HepG2 (cell line): ENCODE results near the gene BABAM2. TPM values are rescaled to one million over a fixed set of nuclear protein-coding genes. Genes with fewer than 3 reads are reported as not detected.
A peak's percentile ranks its signal among the peaks of the same experiment; 100 is the strongest.

ENCODE experiments used
- ARID5B ChIP-seq: IDR thresholded peaks from 2 replicates; pipeline ENCODE4 v1.4.0; 2020; ENCODE audit warnings: mild to moderate bottlenecking, missing genetic modification reagents
- ATM ChIP-seq: fragments of 450-650 bp; IDR thresholded peaks from 2 replicates; pipeline ENCODE4 v1.7.1; 2017; ENCODE audit warnings: mild to moderate bottlenecking, borderline replicate concordance
- CHD4 ChIP-seq: fragments of 200-600 bp; sonication (generic); IDR thresholded peaks from 2 replicates; pipeline ENCODE4 v1.7.0; 2017; ENCODE audit warnings: mild to moderate bottlenecking, low read length, borderline replicate concordance
- NCOA1 ChIP-seq: sonication (generic); formaldehyde crosslinking; IDR thresholded peaks from 2 replicates; pipeline ENCODE4 v1.9.0; 2021; ENCODE audit warnings: missing genetic modification reagents
- NR1H2 ChIP-seq: sonication (generic); formaldehyde crosslinking; IDR thresholded peaks from 2 replicates; pipeline ENCODE4 v1.8.1; 2022; ENCODE audit warnings: low read depth, missing genetic modification reagents, borderline replicate concordance
- NR3C1 ChIP-seq: sonication (generic); formaldehyde crosslinking; IDR thresholded peaks from 2 replicates; pipeline ENCODE4 v1.4.0; 2020; ENCODE audit warnings: missing genetic modification reagents
- PLRG1 ChIP-seq: fragments of 450-650 bp; conservative IDR thresholded peaks from 2 replicates; pipeline ENCODE4 v1.6.1; 2016
- ZBTB8A ChIP-seq: sonication (generic); formaldehyde crosslinking; IDR thresholded peaks from 2 replicates; pipeline ENCODE4 v1.4.0; 2020; ENCODE audit warnings: mild to moderate bottlenecking, low read depth, missing genetic modification reagents, borderline replicate concordance
- ZC3H4 ChIP-seq: sonication (generic); formaldehyde crosslinking; IDR thresholded peaks from 2 replicates; pipeline ENCODE4 v1.4.0; 2020; ENCODE audit warnings: missing genetic modification reagents, borderline replicate concordance
- ZNF326 ChIP-seq: sonication (generic); formaldehyde crosslinking; IDR thresholded peaks from 2 replicates; pipeline ENCODE4 v1.4.0; 2020; ENCODE audit warnings: missing genetic modification reagents, borderline replicate concordance
- ZNF333 ChIP-seq: sonication (generic); formaldehyde crosslinking; IDR thresholded peaks from 2 replicates; pipeline ENCODE4 v1.4.0; 2020; ENCODE audit warnings: mild to moderate bottlenecking, missing genetic modification reagents, borderline replicate concordance
- ZNF33A ChIP-seq: sonication (generic); formaldehyde crosslinking; IDR thresholded peaks from 2 replicates; pipeline ENCODE4 v1.5.1; 2020; ENCODE audit warnings: missing genetic modification reagents, mild to moderate bottlenecking, moderate library complexity, borderline replicate concordance
- ZNF430 ChIP-seq: sonication (generic); formaldehyde crosslinking; IDR thresholded peaks from 2 replicates; pipeline ENCODE4 v1.9.0; 2021; ENCODE audit warnings: mild to moderate bottlenecking, missing genetic modification reagents
- ZNF460 ChIP-seq: sonication (generic); formaldehyde crosslinking; IDR thresholded peaks from 2 replicates; pipeline ENCODE4 v1.5.1; 2020; ENCODE audit warnings: missing genetic modification reagents, mild to moderate bottlenecking, borderline replicate concordance
- ZNF615 ChIP-seq: sonication (generic); formaldehyde crosslinking; IDR thresholded peaks from 2 replicates; pipeline ENCODE4 v1.5.0; 2020; ENCODE audit warnings: mild to moderate bottlenecking, missing genetic modification reagents, borderline replicate concordance
- ZNF768 ChIP-seq: sonication (generic); formaldehyde crosslinking; IDR thresholded peaks from 2 replicates; pipeline ENCODE4 v1.4.0; 2020; ENCODE audit warnings: missing genetic modification reagents
- polyA plus RNA-seq, 8 experiments: library from polyadenylated mRNA; depleted of rRNA in 3 of 8; stranded (reverse) in 7 of 8; unstranded in 1 of 8; fragments of >200 nt; fragmentation: Illumina TruSeq in 4 of 8; extraction: Trizol in 4 of 8; gene quantifications; 2 replicates each; pipeline versions ENCODE4 v1.2.1 to v1.2.3, GENCODE V29; 2011 to 2016; ENCODE audit warnings: low read depth in 4 of 8, missing spikeins in 1 of 8, mixed read lengths in 1 of 8; ENCODE audit not compliant: insufficient read depth in 1 of 8
- total RNA-seq, 5 experiments: library from RNA; depleted of rRNA; stranded (reverse); fragments of >200 nt; fragmentation: Illumina TruSeq; extraction: Trizol; gene quantifications; 2 replicates each; pipeline ENCODE4 v1.2.3, GENCODE V29; 2016; ENCODE audit warnings: low read depth in 1 of 5
- TF ChIP-seq, protein P1 (sequence below): sonication (generic); formaldehyde crosslinking; IDR thresholded peaks from 2 replicates; pipeline ENCODE4 v1.4.0; 2020; ENCODE audit warnings: missing genetic modification reagents, borderline replicate concordance
- TF ChIP-seq, protein P2 (sequence below): sonication (generic); IDR thresholded peaks from 2 replicates; pipeline ENCODE4 v1.6.1; 2016; ENCODE audit warnings: low read depth, borderline replicate concordance
- TF ChIP-seq, protein P3 (sequence below): sonication (generic); formaldehyde crosslinking; IDR thresholded peaks from 2 replicates; pipeline ENCODE4 v1.8.0; 2022; ENCODE audit warnings: missing genetic modification reagents, mild to moderate bottlenecking, inconsistent platforms, borderline replicate concordance
- TF ChIP-seq, protein P4 (sequence below): sonication (generic); formaldehyde crosslinking; IDR thresholded peaks from 2 replicates; pipeline ENCODE4 v1.5.1; 2020; ENCODE audit warnings: mild to moderate bottlenecking, missing genetic modification reagents, borderline replicate concordance

The BABAM2 gene
- total and polyA plus RNA-seq, 2 of the 13 experiments (the other 11 are each of a cell fraction or from before 2014, with no cell fraction given), result 24.9 to 28.0 TPM

- TF ChIP-seq ARID5B (CRISPR knock-in tag) (peak; percentile 75), CHD4 (no peak), PLRG1 (no peak), ZNF615 (no peak), NR1H2 (CRISPR knock-in tag) (no peak; the same call in 1 of the 2 replicates), NR3C1 (CRISPR knock-in tag) (no peak), ZNF430 (CRISPR knock-in tag) (peak; percentile 19; the same call in 1 of the 2 replicates), ZC3H4 (CRISPR knock-in tag) (peak; percentile 77; the same call in 1 of the 2 replicates), ZBTB8A (CRISPR knock-in tag) (no peak; the same call in 1 of the 2 replicates), ZNF460 (CRISPR knock-in tag) (no peak), ZNF33A (CRISPR knock-in tag) (no peak), ZNF333 (CRISPR knock-in tag) (0 out of 2 replicates have a peak, but pooled peaks have one; percentile 44), ZNF326 (CRISPR knock-in tag) (no peak), NCOA1 (CRISPR knock-in tag) (0 out of 2 replicates have a peak, but pooled peaks have one; percentile 35), ATM (no peak), ZNF768 (peak; percentile 72)
- TF ChIP-seq, protein P1, sequence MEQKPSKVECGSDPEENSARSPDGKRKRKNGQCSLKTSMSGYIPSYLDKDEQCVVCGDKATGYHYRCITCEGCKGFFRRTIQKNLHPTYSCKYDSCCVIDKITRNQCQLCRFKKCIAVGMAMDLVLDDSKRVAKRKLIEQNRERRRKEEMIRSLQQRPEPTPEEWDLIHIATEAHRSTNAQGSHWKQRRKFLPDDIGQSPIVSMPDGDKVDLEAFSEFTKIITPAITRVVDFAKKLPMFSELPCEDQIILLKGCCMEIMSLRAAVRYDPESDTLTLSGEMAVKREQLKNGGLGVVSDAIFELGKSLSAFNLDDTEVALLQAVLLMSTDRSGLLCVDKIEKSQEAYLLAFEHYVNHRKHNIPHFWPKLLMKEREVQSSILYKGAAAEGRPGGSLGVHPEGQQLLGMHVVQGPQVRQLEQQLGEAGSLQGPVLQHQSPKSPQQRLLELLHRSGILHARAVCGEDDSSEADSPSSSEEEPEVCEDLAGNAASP (CRISPR knock-in tag), result peak; percentile 35; the same call in 1 of the 2 replicates
- TF ChIP-seq, protein P2, sequence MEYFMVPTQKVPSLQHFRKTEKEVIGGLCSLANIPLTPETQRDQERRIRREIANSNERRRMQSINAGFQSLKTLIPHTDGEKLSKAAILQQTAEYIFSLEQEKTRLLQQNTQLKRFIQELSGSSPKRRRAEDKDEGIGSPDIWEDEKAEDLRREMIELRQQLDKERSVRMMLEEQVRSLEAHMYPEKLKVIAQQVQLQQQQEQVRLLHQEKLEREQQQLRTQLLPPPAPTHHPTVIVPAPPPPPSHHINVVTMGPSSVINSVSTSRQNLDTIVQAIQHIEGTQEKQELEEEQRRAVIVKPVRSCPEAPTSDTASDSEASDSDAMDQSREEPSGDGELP, result peak; percentile 75; the same call in 1 of the 2 replicates
- TF ChIP-seq, protein P3, sequence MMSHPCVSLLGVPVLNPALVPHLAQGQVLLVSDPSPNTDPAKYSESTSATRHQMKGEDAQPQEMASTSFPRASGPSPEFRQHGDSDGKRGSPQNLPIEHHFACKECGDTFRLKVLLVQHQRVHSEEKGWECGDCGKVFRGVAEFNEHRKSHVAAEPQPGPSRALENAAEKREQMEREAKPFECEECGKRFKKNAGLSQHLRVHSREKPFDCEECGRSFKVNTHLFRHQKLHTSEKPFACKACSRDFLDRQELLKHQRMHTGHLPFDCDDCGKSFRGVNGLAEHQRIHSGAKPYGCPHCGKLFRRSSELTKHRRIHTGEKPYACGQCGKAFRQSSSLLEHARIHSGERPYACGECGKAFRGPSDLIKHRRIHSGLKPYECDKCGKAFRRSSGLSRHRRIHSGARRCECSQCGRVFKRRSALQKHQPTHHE (CRISPR knock-in tag), result no peak; the same call in 1 of the 2 replicates
- TF ChIP-seq, protein P4, sequence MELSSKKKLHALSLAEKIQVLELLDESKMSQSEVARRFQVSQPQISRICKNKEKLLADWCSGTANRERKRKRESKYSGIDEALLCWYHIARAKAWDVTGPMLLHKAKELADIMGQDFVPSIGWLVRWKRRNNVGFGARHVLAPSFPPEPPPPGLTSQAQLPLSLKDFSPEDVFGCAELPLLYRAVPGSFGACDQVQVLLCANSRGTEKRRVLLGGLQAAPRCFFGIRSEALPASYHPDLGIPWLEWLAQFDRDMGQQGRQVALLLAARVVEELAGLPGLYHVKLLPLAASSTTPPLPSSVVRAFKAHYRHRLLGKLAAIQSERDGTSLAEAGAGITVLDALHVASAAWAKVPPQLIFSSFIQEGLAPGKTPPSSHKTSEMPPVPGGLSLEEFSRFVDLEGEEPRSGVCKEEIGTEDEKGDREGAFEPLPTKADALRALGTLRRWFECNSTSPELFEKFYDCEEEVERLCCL, result peak; percentile 79
These were observed at the start of gene BABAM2, which contains the start of gene RBKS (continued) for GRCh38 chr2:27890146-27890923.
